A549 (cell line): ENCODE data around the gene EBF3. TPM values are rescaled to one million over a fixed set of nuclear protein-coding genes. Genes with fewer than 3 reads are reported as not detected.

Experiments
- ATAC-seq, 2 experiments: fragments of 200-7000 bp in 1 of 2; fragments of >200 bp in 1 of 2; cut with Nextera tagmentation in 1 of 2; cut with Tn5 transposase in 1 of 2; 3 replicates each; pipeline versions ENCODE4 v1.8.0 to v1.9.1; 2018 to 2020; ENCODE audit warnings: mild to moderate bottlenecking in 1 of 2, moderate library complexity in 1 of 2
- CTCF ChIA-PET: fragments of 300-600 bp; sonication (Branson Sonifier 250); formaldehyde crosslinking; extraction: SDS; loops from one replicate; lab custom pipeline; 2021; ENCODE audit warnings: antibody characterized with exemption, inconsistent platforms; lab: Yijun Ruan, JAX
- POLR2A ChIA-PET: fragments of 350-600 bp; formaldehyde crosslinking; extraction: SDS; loops from one replicate; lab custom pipeline; 2021; ENCODE audit warnings: antibody characterized with exemption, inconsistent platforms; lab: Yijun Ruan, JAX
- DNase-seq, 2 experiments: peaks; one replicate each; pipeline versions ENCODE4 v3.0.0 to v3.0.0-alpha.2; 2011 to 2016; ENCODE audit warnings: low read depth in 1 of 2, low spot score in 1 of 2
- FAIRE-seq: peaks from 2 replicates; lab custom pipeline; 2011; peaks lifted over from hg19 to GRCh38; lab: Jason Lieb, UNC
- H3K27ac ChIP-seq, 2 experiments: fragments of >200 bp; sonication (Bioruptor Twin); formaldehyde crosslinking; 3 replicates each; pipeline ENCODE4 v1.5.1; 2016 to 2017
- H3K4me1 ChIP-seq: fragments of >200 bp; sonication (Bioruptor Twin); formaldehyde crosslinking; 3 replicates; pipeline ENCODE4 v1.6.1; 2016
- H3K4me2 ChIP-seq: fragments of >200 bp; sonication (Bioruptor Twin); formaldehyde crosslinking; 3 replicates; pipeline ENCODE4 v1.6.1; 2016
- H3K4me3 ChIP-seq: fragments of >200 bp; sonication (Bioruptor Twin); formaldehyde crosslinking; 3 replicates; pipeline ENCODE4 v1.5.1; 2016
- H3K9me3 ChIP-seq: fragments of >200 bp; sonication (Bioruptor Twin); formaldehyde crosslinking; 3 replicates; pipeline ENCODE4 v1.6.1; 2016
- ATOH8 ChIP-seq: fragments of 250-450 bp; sonication (Bioruptor Pico); IDR thresholded peaks from 2 replicates; pipeline ENCODE4 v1.5.0; 2020; ENCODE audit warnings: low read depth, mild to moderate bottlenecking, moderate library complexity
- CHD4 ChIP-seq: fragments of 200-600 bp; sonication (generic); IDR thresholded peaks from 2 replicates; pipeline ENCODE4 v1.6.1; 2016; ENCODE audit warnings: antibody characterized with exemption, mild to moderate bottlenecking, borderline replicate concordance
- E2F6 ChIP-seq: IDR thresholded peaks from 2 replicates; pipeline ENCODE4 v1.6.1; 2012; ENCODE audit warnings: low read depth, borderline replicate concordance
- EHF ChIP-seq: fragments of 250-450 bp; sonication (Bioruptor Pico); IDR thresholded peaks from 2 replicates; pipeline ENCODE4 v1.5.0; 2020; ENCODE audit warnings: mild to moderate bottlenecking
- EP300 ChIP-seq, 2 experiments: fragments of >200 bp; sonication (Bioruptor Twin); formaldehyde crosslinking; IDR thresholded peaks; 2 replicates in 1 of 2; 3 replicates in 1 of 2; pipeline ENCODE4 v1.6.1; 2016 to 2017
- ESRRA ChIP-seq: fragments of 150-350 bp; IDR thresholded peaks from 2 replicates; pipeline ENCODE4 v1.6.1; 2014; ENCODE audit warnings: mild to moderate bottlenecking, low read length, borderline replicate concordance
- FOSB ChIP-seq: fragments of 250-450 bp; sonication (Bioruptor Pico); IDR thresholded peaks from 2 replicates; pipeline ENCODE4 v1.5.0; 2020; ENCODE audit warnings: mild to moderate bottlenecking, moderate library complexity
- FOXS1 ChIP-seq: fragments of 250-450 bp; sonication (Bioruptor Pico); IDR thresholded peaks from 2 replicates; pipeline ENCODE4 v1.5.0; 2020; ENCODE audit warnings: mild to moderate bottlenecking, moderate library complexity
- GATA3 ChIP-seq: IDR thresholded peaks from 2 replicates; pipeline ENCODE4 v1.6.1; 2012; ENCODE audit warnings: borderline replicate concordance
- HOXA7 ChIP-seq: fragments of 250-450 bp; sonication (Bioruptor Pico); IDR thresholded peaks from 2 replicates; pipeline ENCODE4 v1.5.0; 2020; ENCODE audit warnings: mild to moderate bottlenecking, moderate library complexity
- JUN ChIP-seq, 2 experiments: fragments of >200 bp; sonication (Bioruptor Twin); formaldehyde crosslinking; IDR thresholded peaks; 2 replicates in 1 of 2; 3 replicates in 1 of 2; pipeline ENCODE4 v1.6.1; 2016 to 2017
- NPAS2 ChIP-seq: fragments of 250-450 bp; sonication (Bioruptor Pico); IDR thresholded peaks from 2 replicates; pipeline ENCODE4 v1.8.0; 2022; ENCODE audit warnings: mild to moderate bottlenecking, moderate library complexity, borderline replicate concordance
- PHF8 ChIP-seq: fragments of 200-600 bp; sonication (generic); IDR thresholded peaks from 2 replicates; pipeline ENCODE4 v1.6.1; 2016; ENCODE audit warnings: low read depth, mild to moderate bottlenecking, antibody characterized with exemption, moderate library complexity, borderline replicate concordance
- RCOR1 ChIP-seq: fragments of 150-350 bp; IDR thresholded peaks from 2 replicates; pipeline ENCODE4 v1.6.1; 2014; ENCODE audit warnings: antibody characterized with exemption, low read length, low read depth
- REST ChIP-seq: fragments of 200-600 bp; sonication (generic); IDR thresholded peaks from 2 replicates; pipeline ENCODE4 v1.6.1; 2016; ENCODE audit warnings: antibody characterized with exemption, mild to moderate bottlenecking, moderate library complexity
- TFCP2L1 ChIP-seq: fragments of 250-450 bp; sonication (Bioruptor Pico); IDR thresholded peaks from 2 replicates; pipeline ENCODE4 v1.5.0; 2021; ENCODE audit warnings: mild to moderate bottlenecking
- USF2 ChIP-seq: fragments of 450-650 bp; IDR thresholded peaks from 2 replicates; pipeline ENCODE4 v1.6.1; 2014; ENCODE audit warnings: antibody characterized with exemption
- WGBS: methylation state at CpG from one replicate; pipeline ENCODE4 v1.1.6; 2017; ENCODE audit errors: missing lambda C conversion rate; 5-methylcytosine and 5-hydroxymethylcytosine counted together
- polyA plus RNA-seq, 4 experiments: library from polyadenylated mRNA; depleted of rRNA in 3 of 4; stranded (reverse); fragments of >200 nt; fragmentation: RNase III in 1 of 4; extraction: RNeasy Plus Mini Kit Qiagen cat#74134 plus additional on column Dnase treatment in 1 of 4; gene quantifications; 2 replicates in 3 of 4; 3 replicates in 1 of 4; pipeline ENCODE4 v1.2.3, GENCODE V29; 2011 to 2017

Gene EBF3
- polyA plus RNA-seq, 2 of the 4 experiments (the other 2 are of a cell fraction) = 0.12 TPM; not detected in 1

- no peaks in the 10 kb centered on the region for H3K9me3 ChIP-seq
- 48% methylated on average over 22 of the region's 22 CpGs for WGBS
- no peak for FAIRE-seq
- ChIA-PET CTCF (no interaction called here), POLR2A (no interaction called here)
- TF ChIP-seq CHD4 (no peak), FOXS1 (CRISPR knock-in tag) (no peak), PHF8 (no peak), FOSB (CRISPR knock-in tag) (no peak), EP300 (IDR thresholded peaks at IDR 0.05) (no peak), HOXA7 (CRISPR knock-in tag) (no peak)
- DNase-seq = no peak
- H3K27ac ChIP-seq = no peak overlapping the region
- no peak overlapping the region for H3K4me3 ChIP-seq
- no peak for ATAC-seq
- H3K4me1 ChIP-seq = no peaks in the 10 kb centered on the region
- no peak overlapping the region for H3K4me2 ChIP-seq
These were observed 102.1 kb downstream of the EBF3 start for GRCh38 chr10:129861776-129862531.

- H3K4me1 ChIP-seq = no peaks in the 10 kb centered on the region
- FAIRE-seq = no peak
- H3K27ac ChIP-seq = no peak overlapping the region
- no peak overlapping the region for H3K4me3 ChIP-seq
- H3K4me2 ChIP-seq = no peak overlapping the region
- CTCF ChIA-PET = interaction anchor here (0.6 kb wide), 1 partner anchor 18 kb away, joined by 4 read pairs; no protein-coding TSS in a partner anchor
- TF ChIP-seq JUN (IDR thresholded peaks at IDR 0.05) (no peak), PHF8 (no peak), REST (no peak), E2F6 (no peak), RCOR1 (no peak), EHF (CRISPR knock-in tag) (no peak)
- TF ChIP-seq, all 56 proteins: peak for 0
- WGBS = 22% methylated on average over 9 of the region's 9 CpGs
- H3K9me3 ChIP-seq = 0 out of 3 replicates have a peak, but pooled peaks cover 5% of the 10 kb centered on the region
- POLR2A ChIA-PET = no interaction called here
- DNase-seq (no peak), ATAC-seq (no peak)
These were observed 103.7 kb downstream of the EBF3 start for GRCh38 chr10:129860396-129860795.

- DNase-seq = no peak
- ChIA-PET CTCF (no interaction called here), POLR2A (no interaction called here)
- no peaks in the 10 kb centered on the region for H3K4me1 ChIP-seq
- FAIRE-seq = no peak
- 0 out of 3 replicates have a peak, but pooled peaks cover 5% of the 10 kb centered on the region for H3K9me3 ChIP-seq
- no peak for TF ChIP-seq NPAS2
- no peak for TF ChIP-seq RCOR1
- no peak for TF ChIP-seq GATA3
- TF ChIP-seq ESRRA = no peak
- no peak for TF ChIP-seq TFCP2L1
- no peak for TF ChIP-seq ATOH8
- no peak for TF ChIP-seq USF2
- no peak overlapping the region for H3K27ac ChIP-seq
- no peak overlapping the region for H3K4me3 ChIP-seq
- no peak overlapping the region for H3K4me2 ChIP-seq
- ATAC-seq = no peak
- WGBS = 32% methylated on average over 7 of the region's 7 CpGs
These were observed 104.5 kb downstream of the EBF3 start for GRCh38 chr10:129859536-129859935.
